Testis (tissue), 2 donors: Measurements from ENCODE around the gene PITPNC1.

Source experiments
- POLR2A ChIP-seq: fragments of 450-650 bp; IDR thresholded peaks from one replicate; pipeline ENCODE4 v1.6.1; 2017; ENCODE audit warnings: antibody characterized with exemption, mild to moderate bottlenecking, moderate library complexity
- TF ChIP-seq, protein P1 (sequence below), 3 experiments: fragments of 450-650 bp in 2 of 3; fragments of 200-600 bp in 1 of 3; sonication (generic) in 1 of 3; IDR thresholded peaks; one replicate each; pipeline ENCODE4 v1.5.1; 2016 to 2019; ENCODE audit warnings: antibody characterized with exemption in 3 of 3, mild to moderate bottlenecking in 2 of 3, moderate library complexity in 1 of 3

DNA sequence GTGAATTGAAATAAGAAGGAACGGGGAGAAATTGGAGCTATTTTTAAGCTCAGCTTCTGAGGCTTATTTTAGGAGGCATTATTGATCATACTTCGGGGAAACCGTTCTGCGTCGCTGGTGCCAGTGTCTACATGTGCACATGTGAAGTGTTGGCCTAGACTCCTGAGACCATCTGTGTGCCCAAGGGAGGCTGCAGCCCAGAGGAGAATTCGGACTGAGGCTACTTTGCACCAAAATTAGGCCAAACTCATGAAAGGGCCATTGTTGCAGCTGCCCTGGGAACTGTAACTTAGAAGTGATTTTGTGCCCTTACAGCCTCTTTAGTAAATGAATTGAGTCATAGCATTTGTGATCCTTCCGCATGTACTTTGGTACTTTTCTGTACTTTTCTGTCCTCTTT is 238.7 kb downstream of the PITPNC1 start:
- no peak for TF ChIP-seq POLR2A
- TF ChIP-seq, protein P1, sequence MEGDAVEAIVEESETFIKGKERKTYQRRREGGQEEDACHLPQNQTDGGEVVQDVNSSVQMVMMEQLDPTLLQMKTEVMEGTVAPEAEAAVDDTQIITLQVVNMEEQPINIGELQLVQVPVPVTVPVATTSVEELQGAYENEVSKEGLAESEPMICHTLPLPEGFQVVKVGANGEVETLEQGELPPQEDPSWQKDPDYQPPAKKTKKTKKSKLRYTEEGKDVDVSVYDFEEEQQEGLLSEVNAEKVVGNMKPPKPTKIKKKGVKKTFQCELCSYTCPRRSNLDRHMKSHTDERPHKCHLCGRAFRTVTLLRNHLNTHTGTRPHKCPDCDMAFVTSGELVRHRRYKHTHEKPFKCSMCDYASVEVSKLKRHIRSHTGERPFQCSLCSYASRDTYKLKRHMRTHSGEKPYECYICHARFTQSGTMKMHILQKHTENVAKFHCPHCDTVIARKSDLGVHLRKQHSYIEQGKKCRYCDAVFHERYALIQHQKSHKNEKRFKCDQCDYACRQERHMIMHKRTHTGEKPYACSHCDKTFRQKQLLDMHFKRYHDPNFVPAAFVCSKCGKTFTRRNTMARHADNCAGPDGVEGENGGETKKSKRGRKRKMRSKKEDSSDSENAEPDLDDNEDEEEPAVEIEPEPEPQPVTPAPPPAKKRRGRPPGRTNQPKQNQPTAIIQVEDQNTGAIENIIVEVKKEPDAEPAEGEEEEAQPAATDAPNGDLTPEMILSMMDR (IDR thresholded peaks at IDR 0.05) = no peak
